ENCODE data around the gene HSPA5. TPM values are rescaled to one million over a fixed set of nuclear protein-coding genes. Genes with fewer than 3 reads are reported as not detected.
"Not testable (repeated sequence)": the region's sequence is repeated elsewhere in the genome, so short reads cannot be mapped to it uniquely, and the experiment has no call there.

The HSPA5 gene
- total RNA-seq, 1 experiment from 2014 or later = 290 TPM

DNA sequence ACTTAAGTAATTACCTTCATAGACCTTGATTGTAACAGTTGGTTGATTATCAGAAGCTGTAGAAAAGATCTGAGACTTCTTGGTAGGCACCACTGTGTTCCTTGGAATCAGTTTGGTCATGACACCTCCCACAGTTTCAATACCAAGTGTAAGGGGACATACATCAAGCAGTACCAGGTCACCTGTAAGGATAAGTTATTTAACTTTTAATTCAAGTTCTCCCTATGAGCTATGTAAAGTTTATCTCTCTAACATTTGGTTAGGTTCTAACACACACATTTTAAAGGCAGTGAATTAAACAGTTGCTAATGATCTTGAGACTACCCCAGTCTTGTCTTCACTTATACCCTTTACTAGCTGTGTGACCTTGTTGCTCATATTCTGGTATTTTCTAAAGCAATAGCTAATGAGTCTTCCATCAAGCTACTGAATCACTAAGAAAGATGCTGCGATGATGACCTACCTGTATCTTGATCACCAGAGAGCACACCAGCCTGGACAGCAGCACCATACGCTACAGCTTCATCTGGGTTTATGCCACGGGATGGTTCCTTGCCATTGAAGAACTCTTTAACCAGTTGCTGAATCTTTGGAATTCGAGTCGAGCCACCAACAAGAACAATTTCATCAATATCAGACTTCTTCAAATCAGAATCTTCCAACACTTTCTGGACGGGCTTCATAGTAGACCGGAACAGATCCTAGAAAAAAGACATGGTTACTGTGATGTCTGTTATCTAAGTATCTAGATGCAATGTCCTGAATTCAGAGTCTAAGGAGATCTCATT is 2.8 kb downstream of the HSPA5 start:
- peaks cover 67% of the 10 kb centered on the region for H3K36me3 ChIP-seq (ENCODE audit: insufficient read depth, low read length, poor library complexity, severe bottlenecking)
- intact Hi-C loops (cut with micrococcal nuclease; ENCODE audit: unreplicated experiment) = no loop called here

DNA sequence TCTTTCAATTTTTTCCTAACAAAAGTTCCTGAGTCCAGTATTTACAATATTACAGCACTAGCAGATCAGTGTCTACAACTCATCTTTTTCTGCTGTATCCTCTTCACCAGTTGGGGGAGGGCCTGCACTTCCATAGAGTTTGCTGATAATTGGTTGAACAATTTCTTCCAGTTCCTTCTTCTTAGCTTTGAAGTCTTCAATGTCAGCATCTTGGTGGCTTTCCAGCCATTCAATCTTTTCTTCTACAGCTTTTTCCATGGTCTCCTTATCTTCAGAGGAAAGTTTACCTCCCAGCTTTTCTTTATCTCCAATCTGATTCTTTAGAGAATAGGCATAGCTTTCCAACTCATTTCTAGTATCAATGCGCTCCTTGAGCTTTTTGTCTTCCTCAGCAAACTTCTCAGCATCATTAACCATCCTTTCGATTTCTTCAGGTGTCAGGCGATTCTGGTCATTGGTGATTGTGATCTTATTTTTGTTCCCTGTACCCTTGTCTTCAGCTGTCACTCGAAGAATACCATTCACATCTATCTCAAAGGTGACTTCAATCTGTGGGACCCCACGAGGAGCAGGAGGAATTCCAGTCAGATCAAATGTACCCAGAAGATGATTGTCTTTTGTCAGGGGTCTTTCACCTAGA is 4.5 kb downstream of the HSPA5 start:
- TSS peak; percentile 10 for BruUV-seq (replicated peaks)
- peak; percentile 12 for DNase-seq (ENCODE audit: low spot score)
- intact Hi-C loops (cut with micrococcal nuclease; ENCODE audit: unreplicated experiment); POLR2A ChIA-PET (ENCODE audit: low non-redundant PET); H3K9me3 ChIP-seq (ENCODE audit: low read depth, low read length, poor library complexity, severe bottlenecking); H3K27ac ChIP-seq (ENCODE audit: low read depth, low read length, poor library complexity, severe bottlenecking); CTCF ChIA-PET; H3K27me3 ChIP-seq (replicated peaks; ENCODE audit: insufficient read depth, low read depth, low read length, poor library complexity): not testable (repeated sequence)
- Histone ChIP-seq H3K36me3 (ENCODE audit: insufficient read depth, low read length, poor library complexity, severe bottlenecking) (peaks cover 72% of the 10 kb centered on the region), H3K4me3 (ENCODE audit: low read depth, low read length, poor library complexity, severe bottlenecking) (peak overlapping the region; percentile 93), H3K4me1 (ENCODE audit: insufficient read depth, low read length, poor library complexity, severe bottlenecking) (peaks cover 33% of the 10 kb centered on the region)

More for the DNA sequence above, 2.8 kb downstream of the HSPA5 start:
- POLR2A ChIA-PET (ENCODE audit: low non-redundant PET) = no interaction called here
- no TSS peak for BruUV-seq (replicated peaks)
- Histone ChIP-seq H3K9me3 (ENCODE audit: low read depth, low read length, poor library complexity, severe bottlenecking) (no peaks in the 10 kb centered on the region), H3K27ac (ENCODE audit: low read depth, low read length, poor library complexity, severe bottlenecking) (peak overlapping the region; percentile 26), H3K4me3 (ENCODE audit: low read depth, low read length, poor library complexity, severe bottlenecking) (peak overlapping the region; percentile 93), H3K4me1 (ENCODE audit: insufficient read depth, low read length, poor library complexity, severe bottlenecking) (peaks cover 36% of the 10 kb centered on the region), H3K27me3 (replicated peaks; ENCODE audit: insufficient read depth, low read depth, low read length, poor library complexity) (no peaks in the 10 kb centered on the region)
- CTCF ChIA-PET = no interaction called here
- no peak for DNase-seq (ENCODE audit: low spot score)
- no peak for TF ChIP-seq EZH2 (IDR thresholded peaks at IDR 0.05; ENCODE audit: borderline replicate concordance, low read depth, low read length, poor library complexity, severe bottlenecking)
- TF ChIP-seq CTCF (conservative IDR thresholded peaks at IDR 0.05; ENCODE audit: low read depth, low read length) = no peak

DNA sequence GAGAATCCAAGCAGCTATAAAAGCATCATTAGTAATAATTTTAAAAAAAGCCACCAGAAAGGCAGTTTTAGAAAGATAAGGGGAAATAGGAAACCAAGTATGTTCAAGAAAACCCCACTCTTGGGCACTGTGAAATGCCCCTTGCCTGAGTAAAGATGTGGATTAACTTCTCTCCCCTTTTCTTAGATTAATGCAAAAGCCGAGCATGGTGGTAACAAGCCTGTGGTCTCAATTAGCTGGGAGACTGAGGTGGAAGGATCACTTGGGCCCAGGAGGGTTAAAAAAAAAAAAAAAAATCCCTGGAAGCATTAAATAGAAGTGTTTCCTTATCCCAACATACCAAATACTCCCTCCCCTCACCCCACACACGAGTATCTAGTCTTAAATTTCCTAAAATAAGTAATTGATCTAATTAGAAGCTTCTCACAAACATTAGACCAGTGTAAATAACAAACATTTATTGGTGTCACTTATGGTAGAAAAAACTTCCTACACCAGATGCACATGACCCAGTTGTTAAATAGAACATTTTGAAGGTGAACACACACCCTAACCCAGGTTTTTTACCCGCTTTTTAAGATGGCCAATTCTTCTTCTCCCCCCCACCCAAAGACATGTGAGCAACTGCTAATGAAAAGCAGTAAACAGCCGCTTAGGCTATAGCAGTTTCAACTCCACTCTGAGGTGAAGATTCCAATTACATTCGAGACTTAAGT is 5.2 kb downstream of the HSPA5 start:
- no peak for TF ChIP-seq EZH2 (IDR thresholded peaks at IDR 0.05; ENCODE audit: borderline replicate concordance, low read depth, low read length, poor library complexity, severe bottlenecking)
- TF ChIP-seq CTCF (conservative IDR thresholded peaks at IDR 0.05; ENCODE audit: low read depth, low read length) = no peak
- BruUV-seq (replicated peaks) = no TSS peak
- no peak overlapping the region for H3K27ac ChIP-seq (ENCODE audit: low read depth, low read length, poor library complexity, severe bottlenecking)
- ChIA-PET POLR2A (ENCODE audit: low non-redundant PET) (no interaction called here), CTCF (no interaction called here)
- H3K36me3 ChIP-seq (ENCODE audit: insufficient read depth, low read length, poor library complexity, severe bottlenecking) = peaks cover 72% of the 10 kb centered on the region
- intact Hi-C loops (cut with micrococcal nuclease; ENCODE audit: unreplicated experiment) = no loop called here
- H3K9me3 ChIP-seq (ENCODE audit: low read depth, low read length, poor library complexity, severe bottlenecking) = no peaks in the 10 kb centered on the region
- DNase-seq (ENCODE audit: low spot score) = no peak
- H3K27me3 ChIP-seq (replicated peaks; ENCODE audit: insufficient read depth, low read depth, low read length, poor library complexity) = no peaks in the 10 kb centered on the region
- H3K4me1 ChIP-seq (ENCODE audit: insufficient read depth, low read length, poor library complexity, severe bottlenecking) = peaks cover 33% of the 10 kb centered on the region
- peak overlapping the region; percentile 10 for H3K4me3 ChIP-seq (ENCODE audit: low read depth, low read length, poor library complexity, severe bottlenecking)

- POLR2A ChIA-PET (ENCODE audit: low non-redundant PET); H3K27me3 ChIP-seq (replicated peaks; ENCODE audit: insufficient read depth, low read depth, low read length, poor library complexity); intact Hi-C loops (cut with micrococcal nuclease; ENCODE audit: unreplicated experiment); BruUV-seq (replicated peaks); DNase-seq (ENCODE audit: low spot score); H3K9me3 ChIP-seq (ENCODE audit: low read depth, low read length, poor library complexity, severe bottlenecking); H3K27ac ChIP-seq (ENCODE audit: low read depth, low read length, poor library complexity, severe bottlenecking); CTCF ChIA-PET; H3K4me3 ChIP-seq (ENCODE audit: low read depth, low read length, poor library complexity, severe bottlenecking): not testable (repeated sequence)
- H3K36me3 ChIP-seq (ENCODE audit: insufficient read depth, low read length, poor library complexity, severe bottlenecking) = peaks cover 57% of the 10 kb centered on the region
- peaks cover 27% of the 10 kb centered on the region for H3K4me1 ChIP-seq (ENCODE audit: insufficient read depth, low read length, poor library complexity, severe bottlenecking)
Observed at GRCh38 chr9:125234099-125234498, 7.0 kb downstream of the HSPA5 start.

Data from A673 (cell line).